Cerebellar nuclear complex (tissue), 1 donor: Measurements from ENCODE around the gene RIMBP2.

Experiments
- DNase-seq, 2 experiments: peaks; one replicate each; lab custom pipeline; 2025; lab: John Stamatoyannopoulos, UW

The RIMBP2 gene

GRCh38 chr12:130367523-130367922, 348.6 kb downstream of the RIMBP2 start:
- no peak for DNase-seq

- DNase-seq, result no peak
These were observed 349.1 kb downstream of the RIMBP2 start for GRCh38 chr12:130367003-130367402.

- DNase-seq, result no peak
These were observed 349.9 kb downstream of the RIMBP2 start for GRCh38 chr12:130366159-130366558.

GRCh38 chr12:130364578-130364977, 351.5 kb downstream of the RIMBP2 start:
- DNase-seq, result no peak

- no peak for DNase-seq
These were observed 354.0 kb downstream of the RIMBP2 start for GRCh38 chr12:130362060-130362459.

- no peak for DNase-seq
These were observed 358.3 kb downstream of the RIMBP2 start for GRCh38 chr12:130357729-130358330.

- DNase-seq, result no peak
These were observed 358.9 kb downstream of the RIMBP2 start for GRCh38 chr12:130357241-130357640.

- no peak for DNase-seq
These were observed 359.9 kb downstream of the RIMBP2 start for GRCh38 chr12:130356222-130356621.

- no peak for DNase-seq
These were observed 361.7 kb downstream of the RIMBP2 start for GRCh38 chr12:130354407-130354806.

GRCh38 chr12:130353081-130353480, 363.0 kb downstream of the RIMBP2 start:
- no peak for DNase-seq

- DNase-seq, result no peak
These were observed 364.8 kb downstream of the RIMBP2 start for GRCh38 chr12:130351326-130351725.

GRCh38 chr12:130350715-130351114, 365.4 kb downstream of the RIMBP2 start:
- DNase-seq, result no peak

GRCh38 chr12:130347588-130347987, 368.5 kb downstream of the RIMBP2 start:
- no peak for DNase-seq
